Panc1 (cell line): ENCODE measurements around the gene GADD45A. TPM values are rescaled to one million over a fixed set of nuclear protein-coding genes. Genes with fewer than 3 reads are reported as not detected.
A peak's percentile ranks its signal among the peaks of the same experiment; 100 is the strongest.

ENCODE experiments used
- ATAC-seq: fragments of 200-7000 bp; cut with Tn5 transposase; 2 replicates; pipeline ENCODE4 v1.9.1; 2020; ENCODE audit warnings: mild to moderate bottlenecking, moderate library complexity
- BruUV-seq: library from RNA; stranded (reverse); fragments of 400-500 nt; replicated peaks from 2 replicates; lab custom pipeline; 2021; lab: Mats Ljungman, UMichigan
- CTCF ChIA-PET: fragments of 300-600 bp; sonication (Branson Sonifier 250); formaldehyde crosslinking; loops from one replicate; lab custom pipeline; 2022; ENCODE audit warnings: antibody characterized with exemption; lab: Charles Lee
- POLR2A ChIA-PET: fragments of 300-600 bp; sonication (Branson Sonifier 250); formaldehyde crosslinking; loops from one replicate; lab custom pipeline; 2022; ENCODE audit warnings: antibody characterized with exemption; lab: Charles Lee
- DNase-seq: peaks from one replicate; pipeline ENCODE4 v3.0.0-alpha.2; 2010; ENCODE audit warnings: low read depth, low spot score
- H3K27ac ChIP-seq: 2 replicates; pipeline ENCODE4 v1.5.1; 2011; ENCODE audit warnings: mild to moderate bottlenecking, low read length, inconsistent platforms
- H3K27me3 ChIP-seq: fragments of 200-500 bp; sonication (Bioruptor generic); 2 replicates; pipeline ENCODE4 v1.6.0; 2014; ENCODE audit warnings: low read length, inconsistent platforms; ENCODE audit not compliant: control insufficient read depth, insufficient read depth
- H3K36me3 ChIP-seq: fragments of 200-500 bp; sonication (Bioruptor generic); 2 replicates; pipeline ENCODE4 v1.5.1; 2014; ENCODE audit warnings: inconsistent platforms, mild to moderate bottlenecking, low read length, moderate library complexity; ENCODE audit not compliant: control insufficient read depth, insufficient read depth
- H3K4me1 ChIP-seq: 2 replicates; pipeline ENCODE4 v1.5.1; 2011; ENCODE audit warnings: inconsistent platforms, mild to moderate bottlenecking, low read length, moderate library complexity; ENCODE audit not compliant: control insufficient read depth, insufficient read depth
- H3K4me3 ChIP-seq, 2 experiments: 2 replicates each; pipeline ENCODE4 v1.5.1; 2011 to 2012; ENCODE audit warnings: low read depth in 2 of 2, low read length in 2 of 2, mild to moderate bottlenecking in 2 of 2, inconsistent platforms in 1 of 2, moderate library complexity in 1 of 2
- H3K9me3 ChIP-seq: fragments of 200-500 bp; sonication (Bioruptor generic); 2 replicates; pipeline ENCODE4 v1.5.1; 2014; ENCODE audit warnings: low read depth, mild to moderate bottlenecking, inconsistent platforms, low read length, moderate library complexity; ENCODE audit not compliant: control insufficient read depth, insufficient read depth
- CTCF ChIP-seq: fragments of 450-650 bp; IDR thresholded peaks from 2 replicates; pipeline ENCODE4 v1.5.1; 2017; ENCODE audit warnings: mild to moderate bottlenecking
- POLR2AphosphoS5 ChIP-seq: IDR thresholded peaks from 2 replicates; pipeline ENCODE4 v1.6.1; 2012; ENCODE audit warnings: mild to moderate bottlenecking, low read depth, low read length, moderate library complexity
- REST ChIP-seq, 2 experiments: IDR thresholded peaks; 2 replicates each; pipeline ENCODE4 v1.6.1; 2011 to 2012; ENCODE audit warnings: low read depth in 2 of 2, control low read depth in 1 of 2, low read length in 1 of 2, mild to moderate bottlenecking in 1 of 2, moderate library complexity in 1 of 2; ENCODE audit not compliant: insufficient read depth in 1 of 2
- SIN3A ChIP-seq: IDR thresholded peaks from 2 replicates; pipeline ENCODE4 v1.6.1; 2012; ENCODE audit warnings: low read depth, mild to moderate bottlenecking, low read length, moderate library complexity, borderline replicate concordance; ENCODE audit not compliant: insufficient read depth
- TCF7L2 ChIP-seq: IDR thresholded peaks from 2 replicates; pipeline ENCODE4 v1.6.1; 2011; ENCODE audit warnings: mild to moderate bottlenecking, low read depth, low read length, inconsistent platforms
- in situ Hi-C: cut with HindIII; loops from 2 replicates; pipeline ENCODE4 v1.10.0; 2016; ENCODE audit warnings: low sequenced_read_pairs, low pct_unique_long_range_greater_than_20kb
- intact Hi-C: fragments of 100-400 bp; cut with micrococcal nuclease; formaldehyde crosslinking; loops from one replicate; pipeline ENCODE4 v1.10.0; 2022; ENCODE audit not compliant: unreplicated experiment
- total RNA-seq: library from RNA; stranded (reverse); gene quantifications from one replicate; pipeline ENCODE4 v1.2.1, GENCODE V29; 2021; ENCODE audit not compliant: unreplicated experiment

The GADD45A gene
- total RNA-seq, 1 experiment from 2014 or later, result 106 TPM

- H3K27ac ChIP-seq, result peak overlapping the region; percentile 100
- H3K27me3 ChIP-seq, result no peaks in the 10 kb centered on the region
- ATAC-seq, result no peak
- intact Hi-C loops (loop anchor here (5.0 kb wide), 2 partner anchors 34 to 86 kb away; no protein-coding TSS in a partner anchor), in situ Hi-C loops (no loop called here)
- H3K36me3 ChIP-seq, result no peaks in the 10 kb centered on the region
- CTCF ChIA-PET, result no interaction called here
- H3K4me3 ChIP-seq, result no peak overlapping the region
- H3K9me3 ChIP-seq, result no peaks in the 10 kb centered on the region
- DNase-seq, result no peak
- TF ChIP-seq TCF7L2 (no peak), POLR2AphosphoS5 (no peak), SIN3A (no peak), CTCF (no peak), REST (IDR thresholded peaks at IDR 0.05; ENCODE audit: insufficient read depth in 1 of 2, low read depth in 2 of 2, low read length in 1 of 2) (no peak)
- BruUV-seq, result no TSS peak
- POLR2A ChIA-PET, result interaction anchor here (0.6 kb wide), 1 partner anchor 24 kb away, joined by 3 read pairs; no protein-coding TSS in a partner anchor
- peaks cover 49% of the 10 kb centered on the region for H3K4me1 ChIP-seq
Measured at GRCh38 chr1:67647814-67648358, 37.1 kb upstream of the GADD45A start.

- ATAC-seq (no peak), DNase-seq (no peak)
- Histone ChIP-seq H3K4me1 (peaks cover 49% of the 10 kb centered on the region), H3K36me3 (no peaks in the 10 kb centered on the region), H3K4me3 (no peak overlapping the region), H3K27ac (peak overlapping the region; percentile 100), H3K27me3 (no peaks in the 10 kb centered on the region), H3K9me3 (no peaks in the 10 kb centered on the region)
- no TSS peak for BruUV-seq
- in situ Hi-C loops (no loop called here), intact Hi-C loops (loop anchor here (5.0 kb wide), 2 partner anchors 34 to 86 kb away; no protein-coding TSS in a partner anchor)
- ChIA-PET CTCF (no interaction called here), POLR2A (no interaction called here)
- TF ChIP-seq CTCF (0 out of 2 replicates have a peak, but pooled peaks have one; percentile 13), REST (IDR thresholded peaks at IDR 0.05; ENCODE audit: insufficient read depth in 1 of 2, low read depth in 2 of 2, low read length in 1 of 2) (no peak), POLR2AphosphoS5 (no peak), TCF7L2 (no peak), SIN3A (no peak)
Measured at GRCh38 chr1:67648582-67649326, 36.2 kb upstream of the GADD45A start.
